ENCODE results near the gene SCN1B.

DNA sequence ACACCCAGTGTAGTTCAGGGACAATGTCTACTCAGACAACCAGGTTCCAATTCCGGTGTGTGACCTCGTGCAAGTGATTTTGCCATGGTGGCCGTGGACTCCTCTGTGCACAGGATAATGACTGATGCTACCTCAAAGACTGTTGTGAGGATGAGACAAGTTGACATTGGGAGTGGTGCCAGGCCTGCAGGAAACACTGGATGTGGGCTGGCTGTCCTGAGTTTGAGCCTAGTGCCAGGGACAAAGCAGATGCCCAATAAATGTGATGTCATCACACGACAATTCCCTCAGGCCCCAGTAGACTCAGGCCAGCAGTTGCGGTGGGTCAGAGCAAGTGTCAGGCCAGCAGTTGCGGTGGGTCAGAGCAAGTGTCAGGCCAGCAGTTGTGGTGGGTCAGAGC, 6.2 kb upstream of the SCN1B start:
- TF ChIP-seq, protein P1, sequence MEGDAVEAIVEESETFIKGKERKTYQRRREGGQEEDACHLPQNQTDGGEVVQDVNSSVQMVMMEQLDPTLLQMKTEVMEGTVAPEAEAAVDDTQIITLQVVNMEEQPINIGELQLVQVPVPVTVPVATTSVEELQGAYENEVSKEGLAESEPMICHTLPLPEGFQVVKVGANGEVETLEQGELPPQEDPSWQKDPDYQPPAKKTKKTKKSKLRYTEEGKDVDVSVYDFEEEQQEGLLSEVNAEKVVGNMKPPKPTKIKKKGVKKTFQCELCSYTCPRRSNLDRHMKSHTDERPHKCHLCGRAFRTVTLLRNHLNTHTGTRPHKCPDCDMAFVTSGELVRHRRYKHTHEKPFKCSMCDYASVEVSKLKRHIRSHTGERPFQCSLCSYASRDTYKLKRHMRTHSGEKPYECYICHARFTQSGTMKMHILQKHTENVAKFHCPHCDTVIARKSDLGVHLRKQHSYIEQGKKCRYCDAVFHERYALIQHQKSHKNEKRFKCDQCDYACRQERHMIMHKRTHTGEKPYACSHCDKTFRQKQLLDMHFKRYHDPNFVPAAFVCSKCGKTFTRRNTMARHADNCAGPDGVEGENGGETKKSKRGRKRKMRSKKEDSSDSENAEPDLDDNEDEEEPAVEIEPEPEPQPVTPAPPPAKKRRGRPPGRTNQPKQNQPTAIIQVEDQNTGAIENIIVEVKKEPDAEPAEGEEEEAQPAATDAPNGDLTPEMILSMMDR (IDR thresholded peaks at IDR 0.05) = no peak
- TF ChIP-seq POLR2A (IDR thresholded peaks at IDR 0.05) (no peak), POLR2AphosphoS5 (IDR thresholded peaks at IDR 0.05) (no peak), EP300 (IDR thresholded peaks at IDR 0.05) (no peak)
